Retinal pigment epithelial cell (primary cell): Measurements from ENCODE around the gene PRKAG1.
"Not testable (repeated sequence)": the region's sequence is repeated elsewhere in the genome, so short reads cannot be mapped to it uniquely, and the experiment has no call there.

ENCODE experiments used
- DNase-seq: peaks from one replicate; pipeline ENCODE4 v3.0.0-alpha.2; 2010; ENCODE audit warnings: low read depth
- H3K4me3 ChIP-seq: 2 replicates; pipeline ENCODE4 v1.5.1; 2011; ENCODE audit warnings: mild to moderate bottlenecking, low read length, control low read depth, moderate library complexity
- CTCF ChIP-seq: conservative IDR thresholded peaks from 2 replicates; pipeline ENCODE4 v1.5.1; 2011; ENCODE audit warnings: low read depth, low read length, control low read depth, inconsistent platforms

Gene PRKAG1

GRCh38 chr12:49018261-49019119 is at the start of gene PRKAG1:
PRKAG1 (minus strand) TSS chr12:49018776; CDS start chr12:49018740, 36 bp downstream.
- H3K4me3 ChIP-seq: peak within 1 kb of the TSS; percentile 93
- TF ChIP-seq CTCF: peak; percentile 60
- DNase-seq: peak; percentile 89

GRCh38 chr12:49066120-49066519 is 47.5 kb upstream of the PRKAG1 start:
- no peak for DNase-seq
- no peak overlapping the region for H3K4me3 ChIP-seq
- TF ChIP-seq CTCF: no peak

GRCh38 chr12:49064767-49065152 is 46.2 kb upstream of the PRKAG1 start:
- no peak overlapping the region for H3K4me3 ChIP-seq
- no peak for TF ChIP-seq CTCF
- DNase-seq: no peak

GRCh38 chr12:49061916-49062315 is 43.3 kb upstream of the PRKAG1 start:
- DNase-seq, H3K4me3 ChIP-seq: not testable (repeated sequence)

GRCh38 chr12:49061157-49061650 is 42.6 kb upstream of the PRKAG1 start:
- peak overlapping the region; percentile 93 for H3K4me3 ChIP-seq
- no peak for TF ChIP-seq CTCF
- no peak for DNase-seq

- peak within 1 kb of the TSS; percentile 93 for H3K4me3 ChIP-seq
- TF ChIP-seq CTCF: peak; percentile 23
- DNase-seq: peak; percentile 87
Observed at GRCh38 chr12:49060237-49061156, 41.9 kb upstream of the PRKAG1 start, which contains the start of gene KMT2D. KMT2D (minus strand) TSS chr12:49060794; CDS start chr12:49055324, 5,470 bp downstream.
